ENCODE measurements around the gene CD2BP2. TPM values are rescaled to one million over a fixed set of nuclear protein-coding genes. Genes with fewer than 3 reads are reported as not detected.

Gene CD2BP2
- total and polyA plus RNA-seq, 2 of the 8 experiments (the other 6 are each of a cell fraction or from before 2014, with no cell fraction given), result 22.4 to 55.3 TPM

GRCh38 chr16:30352488-30353401, 2.4 kb downstream of the CD2BP2 start:
- H2AK5ac ChIP-seq (ENCODE audit: low read depth, low read length), result no peak overlapping the region
- no peak overlapping the region for H3K4me3 ChIP-seq (ENCODE audit: extremely low read depth in 1 of 4, insufficient read depth in 2 of 4, low read depth in 3 of 4, low read length in 4 of 4)
- no peaks in the 10 kb centered on the region for H3K9me3 ChIP-seq (ENCODE audit: insufficient read depth in 2 of 2, low read depth in 1 of 2, low read length in 1 of 2)
- H3K4me2 ChIP-seq (ENCODE audit: insufficient read depth in 1 of 2, low read depth in 2 of 2, low read length in 2 of 2), result no peak overlapping the region
- H2BK120ac ChIP-seq (replicated peaks; ENCODE audit: low read depth, low read length), result no peak overlapping the region
- no peak overlapping the region for H3K18ac ChIP-seq (ENCODE audit: extremely low read depth, low read length)
- no peak overlapping the region for H3K9ac ChIP-seq (replicated peaks in 1 of 4; ENCODE audit: extremely low read depth in 1 of 4, low read depth in 3 of 4, low read length in 3 of 4)
- FAIRE-seq (no peak), DNase-seq (ENCODE audit: low read depth in 1 of 2, low spot score in 2 of 2) (no peak)
- H2BK15ac ChIP-seq (ENCODE audit: low read length), result no peak overlapping the region
- no peak overlapping the region for H3K14ac ChIP-seq (ENCODE audit: insufficient read length)
- H3K27me3 ChIP-seq (replicated peaks in 1 of 4; ENCODE audit: control insufficient read depth in 3 of 4, extremely low read depth in 1 of 4, insufficient read depth in 3 of 4, low read length in 3 of 4), result no peaks in the 10 kb centered on the region
- H3K4me1 ChIP-seq (replicated peaks in 1 of 4; ENCODE audit: control insufficient read depth in 3 of 4, insufficient read depth in 4 of 4, low read length in 3 of 4), result peaks cover 0 to 12% (median 6%) of the 10 kb centered on the region in 4 experiments; a peak in 5 of 7 replicates
- H3K79me2 ChIP-seq (ENCODE audit: control insufficient read depth in 1 of 2, insufficient read depth in 2 of 2, low read length in 2 of 2), result peaks cover 0 to 14% of the 10 kb centered on the region in 2 experiments; a peak in 2 of 4 replicates
- no peak overlapping the region for H2BK20ac ChIP-seq (ENCODE audit: low read length)
- no peak overlapping the region for H4K5ac ChIP-seq (ENCODE audit: insufficient read length, low read depth, low read length)
- peak in 1 of 2 experiments; percentile 23; a peak in 1 of 4 replicates for TF ChIP-seq RAD21 (IDR thresholded peaks at IDR 0.05 in 1 of 2, conservative IDR thresholded peaks at IDR 0.05 in 1 of 2; ENCODE audit: low read depth in 2 of 2, low read length in 2 of 2)
- TF ChIP-seq RFX5 (IDR thresholded peaks at IDR 0.05; ENCODE audit: borderline replicate concordance, low read depth, low read length), result no peak
- TF ChIP-seq CTCF (IDR thresholded peaks at IDR 0.05; ENCODE audit: control extremely low read depth in 1 of 3, insufficient read depth in 1 of 3, low read depth in 1 of 3, low read length in 3 of 3), result peak; percentile 13 to 39 (median 29); a peak in 3 of 4 replicates
- TF ChIP-seq E2F6 (IDR thresholded peaks at IDR 0.05), result no peak
- TF ChIP-seq RNF2 (IDR thresholded peaks at IDR 0.05; ENCODE audit: borderline replicate concordance, low read depth, low read length, missing control alignments, poor library complexity, severe bottlenecking), result no peak
- peaks cover 11% of the 10 kb centered on the region for H3K23me2 ChIP-seq (ENCODE audit: low read depth, low read length)
- H3K23ac ChIP-seq (ENCODE audit: insufficient read length), result no peak overlapping the region
- no peak overlapping the region for H2AFZ ChIP-seq (ENCODE audit: low read length)
- H4K91ac ChIP-seq (replicated peaks; ENCODE audit: insufficient read length, low read length), result no peak overlapping the region
- H3K56ac ChIP-seq (replicated peaks; ENCODE audit: insufficient read length, low read depth, low read length), result no peak overlapping the region
- H4K20me1 ChIP-seq (replicated peaks in 1 of 2; ENCODE audit: control insufficient read depth in 1 of 2, insufficient read depth in 2 of 2, low read length in 2 of 2), result peaks cover 2 to 3% of the 10 kb centered on the region in 2 experiments
- no peak overlapping the region for H4K8ac ChIP-seq (ENCODE audit: extremely low read depth, insufficient read depth, low read length)
- H2BK12ac ChIP-seq (ENCODE audit: low read depth, low read length), result no peak overlapping the region
- H3K79me1 ChIP-seq (ENCODE audit: low read depth, low read length), result no peaks in the 10 kb centered on the region; the same call in 1 of the 2 replicates
- WGBS, 2 experiments (ENCODE audit: extremely low coverage in 1 of 2, insufficient coverage in 1 of 2, insufficient read length in 1 of 2, insufficient replicate concordance in 2 of 2, low coverage in 1 of 2, low lambda C conversion rate in 2 of 2, missing lambda C conversion rate in 1 of 2), result 93% methylated on average over 14 of the region's 14 CpGs; no CpG with 5 or more reads in 1 of the 2 experiments
- H3K4ac ChIP-seq (replicated peaks; ENCODE audit: insufficient read length, low read depth, low read length), result no peak overlapping the region
- ChIA-PET CTCF (ENCODE audit: partially characterized antibody) (interaction anchor here (0.8 to 3.5 kb wide), 7 partner anchors 10 to 68 kb away, joined by 3 to 20 read pairs (median 3); no protein-coding TSS in a partner anchor), POLR2A (ENCODE audit: partially characterized antibody) (interaction anchor here (0.6 to 6.1 kb wide), 7 partner anchors 11 to 50 kb away, joined by 3 to 47 read pairs (median 4); partner anchors contain the start of gene ZNF48)
- H3K27ac ChIP-seq (ENCODE audit: low read depth, low read length), result no peak overlapping the region
- H2BK5ac ChIP-seq (ENCODE audit: low read depth, low read length), result no peak overlapping the region
- H3K36me3 ChIP-seq (ENCODE audit: control insufficient read depth in 2 of 4, insufficient read depth in 4 of 4, low read length in 3 of 4), result peaks cover 12 to 37% (median 31%) of the 10 kb centered on the region in 4 experiments

Measured in H1 (cell line).